Astrocyte (in vitro differentiated cells and primary cell): ENCODE results near the gene NBL1. TPM values are rescaled to one million over a fixed set of nuclear protein-coding genes. Genes with fewer than 3 reads are reported as not detected.
"Not testable (repeated sequence)": the region's sequence is repeated elsewhere in the genome, so short reads cannot be mapped to it uniquely, and the experiment has no call there.

Experiments
- DNase-seq: peaks from one replicate; pipeline ENCODE4 v3.0.0-alpha.2; 2010; ENCODE audit warnings: low read depth
- FAIRE-seq: peaks from 2 replicates; lab custom pipeline; 2011; peaks lifted over from hg19 to GRCh38; lab: Jason Lieb, UNC
- H2AFZ ChIP-seq: 2 replicates; pipeline ENCODE4 v1.6.0; 2012; ENCODE audit warnings: low read depth, low read length, inconsistent platforms
- H3K27ac ChIP-seq: 2 replicates; pipeline ENCODE4 v1.5.1; 2011; ENCODE audit warnings: low read depth, low read length, inconsistent platforms
- H3K27me3 ChIP-seq: 2 replicates; pipeline ENCODE4 v1.6.0; 2011; ENCODE audit warnings: low read length, inconsistent platforms; ENCODE audit not compliant: insufficient read depth
- H3K36me3 ChIP-seq: 2 replicates; pipeline ENCODE4 v1.5.1; 2011; ENCODE audit warnings: low read length, inconsistent platforms; ENCODE audit not compliant: insufficient read depth
- H3K4me1 ChIP-seq: 2 replicates; pipeline ENCODE4 v1.5.1; 2011; ENCODE audit warnings: low read length, inconsistent platforms; ENCODE audit not compliant: insufficient read depth
- H3K4me2 ChIP-seq: 2 replicates; pipeline ENCODE4 v1.6.0; 2012; ENCODE audit warnings: low read length, inconsistent platforms
- H3K4me3 ChIP-seq: 2 replicates; pipeline ENCODE4 v1.5.1; 2011; ENCODE audit warnings: low read depth, mild to moderate bottlenecking, low read length, inconsistent platforms; ENCODE audit not compliant: insufficient read depth
- H3K79me2 ChIP-seq: 2 replicates; pipeline ENCODE4 v1.6.0; 2012; ENCODE audit warnings: mild to moderate bottlenecking, low read length, inconsistent platforms; ENCODE audit not compliant: insufficient read depth
- H3K9ac ChIP-seq: 2 replicates; pipeline ENCODE4 v1.6.0; 2012; ENCODE audit warnings: mild to moderate bottlenecking, low read length, inconsistent platforms
- H3K9me3 ChIP-seq: 2 replicates; pipeline ENCODE4 v1.5.1; 2012; ENCODE audit warnings: low read depth, mild to moderate bottlenecking, low read length, inconsistent platforms; ENCODE audit not compliant: insufficient read depth
- H4K20me1 ChIP-seq: 2 replicates; pipeline ENCODE4 v1.6.0; 2012; ENCODE audit warnings: low read length, inconsistent platforms; ENCODE audit not compliant: insufficient read depth
- H3K27ac Mint-ChIP-seq: one replicate; pipeline ENCODE4 v1.8.0; 2021; ENCODE audit warnings: mild to moderate bottlenecking, mixed read lengths; ENCODE audit not compliant: unreplicated experiment
- H3K27me3 Mint-ChIP-seq: one replicate; pipeline ENCODE4 v1.8.0; 2021; ENCODE audit warnings: low read depth, mixed read lengths; ENCODE audit not compliant: unreplicated experiment
- H3K36me3 Mint-ChIP-seq: one replicate; pipeline ENCODE4 v1.8.0; 2021; ENCODE audit warnings: low read depth, mixed read lengths; ENCODE audit not compliant: unreplicated experiment
- H3K4me1 Mint-ChIP-seq: one replicate; pipeline ENCODE4 v1.8.0; 2021; ENCODE audit warnings: low read depth, mixed read lengths; ENCODE audit not compliant: unreplicated experiment
- H3K4me3 Mint-ChIP-seq: one replicate; pipeline ENCODE4 v1.8.0; 2021; ENCODE audit warnings: mild to moderate bottlenecking, moderate library complexity, mixed read lengths; ENCODE audit not compliant: unreplicated experiment
- H3K9me3 Mint-ChIP-seq: one replicate; pipeline ENCODE4 v1.8.0; 2021; ENCODE audit warnings: mild to moderate bottlenecking, mixed read lengths; ENCODE audit not compliant: unreplicated experiment
- CTCF ChIP-seq: IDR thresholded peaks from 2 replicates; pipeline ENCODE4 v1.5.1; 2011; ENCODE audit warnings: low read depth, mild to moderate bottlenecking, inconsistent platforms, low read length, moderate library complexity; ENCODE audit not compliant: insufficient read depth
- EZH2 ChIP-seq: IDR thresholded peaks from 2 replicates; pipeline ENCODE4 v1.6.1; 2012; ENCODE audit warnings: mild to moderate bottlenecking, low read length, inconsistent platforms; ENCODE audit not compliant: insufficient read depth
- total RNA-seq: library from RNA; stranded (reverse); gene quantifications from 2 replicates; pipeline ENCODE4 v1.2.1, GENCODE V29; 2021

NBL1 gene
- total RNA-seq, 1 donor from 2014 or later, result 58.3 TPM

- Histone ChIP-seq H3K36me3 (no peaks in the 10 kb centered on the region), H3K9ac (no peak overlapping the region), H3K27me3 (no peaks in the 10 kb centered on the region), H3K9me3 (no peaks in the 10 kb centered on the region), H2AFZ (no peak overlapping the region), H3K79me2 (no peaks in the 10 kb centered on the region), H4K20me1 (no peaks in the 10 kb centered on the region), H3K4me3 (no peak overlapping the region), H3K4me2 (no peak overlapping the region), H3K4me1 (peaks cover 8% of the 10 kb centered on the region), H3K27ac (no peak overlapping the region)
- Mint-ChIP-seq H3K4me1 (peaks cover 7% of the 10 kb centered on the region), H3K9me3 (no peaks in the 10 kb centered on the region), H3K27ac (no peak overlapping the region), H3K27me3 (peaks cover 2% of the 10 kb centered on the region), H3K4me3 (no peak overlapping the region), H3K36me3 (no peaks in the 10 kb centered on the region)
- TF ChIP-seq EZH2, result no peak
- no peak for TF ChIP-seq CTCF
- no peak for FAIRE-seq
- no peak for DNase-seq
These were observed 8.5 kb upstream of the NBL1 start for GRCh38 chr1:19635646-19636045.

- Histone ChIP-seq H3K27me3 (no peaks in the 10 kb centered on the region), H4K20me1 (no peaks in the 10 kb centered on the region), H3K4me3 (no peak overlapping the region), H3K9ac (no peak overlapping the region), H3K36me3 (no peaks in the 10 kb centered on the region), H3K79me2 (no peaks in the 10 kb centered on the region), H3K4me2 (no peak overlapping the region), H3K4me1 (peaks cover 12% of the 10 kb centered on the region), H2AFZ (no peak overlapping the region), H3K9me3 (no peaks in the 10 kb centered on the region), H3K27ac (no peak overlapping the region)
- no peak overlapping the region for H3K4me3 Mint-ChIP-seq
- TF ChIP-seq EZH2, result no peak
- TF ChIP-seq CTCF, result no peak
- DNase-seq (no peak), FAIRE-seq (no peak)
- no peaks in the 10 kb centered on the region for H3K9me3 Mint-ChIP-seq
- peaks cover 11% of the 10 kb centered on the region for H3K4me1 Mint-ChIP-seq
- H3K36me3 Mint-ChIP-seq, result no peaks in the 10 kb centered on the region
- H3K27ac Mint-ChIP-seq, result no peak overlapping the region
- peaks cover 5% of the 10 kb centered on the region for H3K27me3 Mint-ChIP-seq
These were observed 8.0 kb upstream of the NBL1 start for GRCh38 chr1:19636065-19636464.

- not testable (repeated sequence) for H3K36me3 Mint-ChIP-seq, H2AFZ ChIP-seq, H3K27ac ChIP-seq, DNase-seq, H3K27ac Mint-ChIP-seq, H3K4me3 ChIP-seq, H3K9ac ChIP-seq, FAIRE-seq, H3K27me3 Mint-ChIP-seq, H3K9me3 Mint-ChIP-seq, H3K27me3 ChIP-seq, H3K36me3 ChIP-seq, H3K4me2 ChIP-seq, H4K20me1 ChIP-seq, H3K79me2 ChIP-seq, H3K9me3 ChIP-seq
- Mint-ChIP-seq H3K4me3 (peak overlapping the region; percentile 40), H3K4me1 (peaks cover 11% of the 10 kb centered on the region)
- peaks cover 16% of the 10 kb centered on the region for H3K4me1 ChIP-seq
These were observed 7.4 kb upstream of the NBL1 start for GRCh38 chr1:19636749-19637148.
